PC-9 (cell line): ENCODE results near the gene FANCL.
"Not testable (repeated sequence)": the region's sequence is repeated elsewhere in the genome, so short reads cannot be mapped to it uniquely, and the experiment has no call there.

Experiments
- CTCF ChIP-seq: fragments of 200-600 bp; sonication (generic); conservative IDR thresholded peaks from 2 replicates; pipeline ENCODE4 v1.6.1; 2017; ENCODE audit warnings: mixed run types, antibody characterized with exemption, mild to moderate bottlenecking, moderate library complexity
- EZH2 ChIP-seq: fragments of 200-600 bp; sonication (generic); IDR thresholded peaks from 2 replicates; pipeline ENCODE4 v1.8.0; 2017; ENCODE audit warnings: antibody characterized with exemption, low read depth

- TF ChIP-seq CTCF, EZH2: not testable (repeated sequence)
These were observed 61.0 kb downstream of the FANCL start for GRCh38 chr2:58180175-58180574.
